Subcutaneous abdominal adipose tissue (tissue), 5 donors: Measurements from ENCODE around the gene CLMP.
"Not testable (repeated sequence)": the region's sequence is repeated elsewhere in the genome, so short reads cannot be mapped to it uniquely, and the experiment has no call there.

Experiments used
- H3K27ac ChIP-seq: one replicate; pipeline ENCODE4 v1.7.0; 2013; ENCODE audit warnings: low read depth, mild to moderate bottlenecking, inconsistent platforms, low read length, moderate library complexity
- H3K27me3 ChIP-seq, 5 donors: one replicate each; pipeline ENCODE4 v1.7.0; 2013; ENCODE audit warnings: low read length in 5 of 5, inconsistent platforms in 1 of 5; ENCODE audit not compliant: control insufficient read depth in 5 of 5, insufficient read depth in 4 of 5
- H3K36me3 ChIP-seq, 5 donors: one replicate each; pipeline ENCODE4 v1.7.0; 2013; ENCODE audit warnings: low read length in 5 of 5; ENCODE audit not compliant: control insufficient read depth in 5 of 5, insufficient read depth in 5 of 5
- H3K4me1 ChIP-seq, 5 donors: one replicate each; pipeline ENCODE4 v1.7.0; 2013; ENCODE audit warnings: low read length in 5 of 5, mild to moderate bottlenecking in 3 of 5, moderate library complexity in 1 of 5; ENCODE audit not compliant: control insufficient read depth in 5 of 5, insufficient read depth in 5 of 5
- H3K4me3 ChIP-seq, 5 donors: one replicate each; pipeline ENCODE4 v1.7.0; 2013; ENCODE audit warnings: low read length in 5 of 5, low read depth in 1 of 5
- H3K9ac ChIP-seq, 5 donors: one replicate each; pipeline ENCODE4 v1.7.0; 2013; ENCODE audit warnings: low read length in 5 of 5, mild to moderate bottlenecking in 4 of 5, moderate library complexity in 3 of 5
- H3K9me3 ChIP-seq, 5 donors: one replicate each; pipeline ENCODE4 v1.7.0; 2013; ENCODE audit warnings: low read length in 5 of 5; ENCODE audit not compliant: control insufficient read depth in 5 of 5
- donor health status: healthy.
- donor health status: healthy.
- donor health status: healthy.
- donor health status: healthy.
- donor health status: healthy.

The CLMP gene

DNA sequence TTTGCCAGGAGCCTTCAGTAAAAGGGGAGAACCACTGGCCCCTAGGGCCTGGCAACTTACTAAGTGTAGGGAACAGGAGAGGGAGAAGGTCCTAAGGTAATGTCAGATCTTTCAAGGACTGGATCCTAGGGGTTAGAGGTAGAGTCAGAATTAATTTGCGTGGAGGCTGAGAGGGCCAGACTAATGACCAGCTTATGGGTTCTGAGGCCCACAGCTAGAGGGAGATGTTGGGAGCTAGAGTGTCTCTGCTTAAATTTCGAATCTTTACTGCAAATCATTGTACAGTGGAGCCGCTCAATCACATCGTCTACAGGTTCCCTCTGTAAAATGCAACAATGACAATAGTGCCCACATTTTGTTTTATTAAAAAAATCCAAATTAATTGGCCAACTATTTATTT, 31.4 kb downstream of the CLMP start:
- H3K9ac ChIP-seq, result no peak overlapping the region
- no peaks in the 10 kb centered on the region for H3K9me3 ChIP-seq
- H3K36me3 ChIP-seq, result peaks cover 0 to 3% (median 0%) of the 10 kb centered on the region in 5 donors
- peak overlapping the region; percentile 17 for H3K27ac ChIP-seq
- H3K4me1 ChIP-seq, result peaks cover 2 to 47% (median 13%) of the 10 kb centered on the region in 5 donors
- H3K4me3 ChIP-seq, result no peak overlapping the region
- H3K27me3 ChIP-seq, result no peaks in the 10 kb centered on the region

DNA sequence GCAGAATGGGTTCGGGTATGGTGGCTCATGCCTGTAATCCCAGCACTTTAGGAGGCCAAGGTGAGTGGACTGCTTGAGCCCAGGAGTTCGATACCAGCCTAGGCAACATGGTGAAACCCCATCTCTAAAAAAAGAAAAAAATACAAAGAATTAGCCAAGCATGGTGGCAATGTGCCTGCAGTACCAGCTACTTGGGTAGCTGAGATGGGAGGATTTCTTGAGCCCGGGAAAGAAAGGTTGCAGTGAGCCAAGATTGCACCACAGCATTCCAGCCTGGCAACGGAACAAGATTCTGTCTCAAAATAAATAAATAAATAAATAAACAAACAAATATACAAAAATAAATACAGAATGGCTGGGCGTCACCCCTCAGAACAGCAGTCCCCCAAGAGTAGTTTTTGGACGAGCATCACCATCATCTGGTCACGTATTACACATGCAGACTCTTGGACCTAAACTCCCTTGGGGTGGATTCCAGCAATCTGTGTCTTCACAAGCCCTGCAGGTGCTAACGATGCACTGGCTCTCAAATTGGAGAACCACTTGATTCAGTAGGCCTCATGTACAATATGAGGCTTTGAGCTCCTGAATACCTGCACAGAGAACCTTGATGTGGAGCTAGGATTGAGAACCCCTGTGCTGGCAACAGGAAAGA, 33.5 kb downstream of the CLMP start:
- Histone ChIP-seq H3K4me3 (no peak overlapping the region), H3K27me3 (no peaks in the 10 kb centered on the region), H3K4me1 (peaks cover 0 to 47% (median 7%) of the 10 kb centered on the region in 5 donors), H3K36me3 (peaks cover 0 to 3% (median 0%) of the 10 kb centered on the region in 5 donors), H3K27ac (no peak overlapping the region), H3K9ac (no peak overlapping the region), H3K9me3 (no peaks in the 10 kb centered on the region)

DNA sequence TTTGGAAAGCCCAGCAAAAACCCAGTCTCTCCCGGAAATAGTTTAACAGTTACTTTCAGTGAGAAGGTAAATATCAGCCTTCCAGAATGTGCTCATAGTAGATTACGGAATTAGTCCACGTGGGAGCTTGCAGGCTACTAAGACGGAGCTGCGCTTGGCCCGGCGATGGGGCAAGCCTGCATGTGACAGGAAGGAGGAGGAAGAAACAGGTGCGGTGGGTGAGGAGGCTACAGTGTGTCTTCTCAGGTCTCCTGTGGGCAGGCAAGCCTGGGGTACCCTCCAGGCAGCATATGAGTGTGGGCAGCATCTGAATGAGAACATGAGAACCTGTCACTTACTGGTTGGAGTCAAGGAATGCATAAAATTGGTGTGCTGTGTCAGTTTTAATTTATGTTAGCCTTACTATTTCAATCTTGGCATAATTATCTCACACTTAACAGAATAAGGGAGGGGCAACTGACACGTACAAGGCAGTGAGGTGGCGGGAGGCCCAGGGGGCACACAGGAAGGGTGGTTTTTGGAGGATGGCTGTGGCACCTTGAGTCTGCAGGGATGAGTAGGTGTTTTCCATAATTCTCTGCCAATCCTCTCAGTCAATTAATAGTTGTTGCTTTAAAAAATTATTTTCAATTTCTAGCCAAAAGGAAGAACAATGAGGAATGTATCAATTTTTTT, 35.7 kb downstream of the CLMP start:
- Histone ChIP-seq H3K4me3 (no peak overlapping the region), H3K36me3 (peaks cover 0 to 3% (median 0%) of the 10 kb centered on the region in 5 donors), H3K9me3 (no peaks in the 10 kb centered on the region), H3K27me3 (no peaks in the 10 kb centered on the region), H3K4me1 (peaks cover 0 to 36% (median 7%) of the 10 kb centered on the region in 5 donors), H3K27ac (peak overlapping the region; percentile 33), H3K9ac (no peak overlapping the region)

DNA sequence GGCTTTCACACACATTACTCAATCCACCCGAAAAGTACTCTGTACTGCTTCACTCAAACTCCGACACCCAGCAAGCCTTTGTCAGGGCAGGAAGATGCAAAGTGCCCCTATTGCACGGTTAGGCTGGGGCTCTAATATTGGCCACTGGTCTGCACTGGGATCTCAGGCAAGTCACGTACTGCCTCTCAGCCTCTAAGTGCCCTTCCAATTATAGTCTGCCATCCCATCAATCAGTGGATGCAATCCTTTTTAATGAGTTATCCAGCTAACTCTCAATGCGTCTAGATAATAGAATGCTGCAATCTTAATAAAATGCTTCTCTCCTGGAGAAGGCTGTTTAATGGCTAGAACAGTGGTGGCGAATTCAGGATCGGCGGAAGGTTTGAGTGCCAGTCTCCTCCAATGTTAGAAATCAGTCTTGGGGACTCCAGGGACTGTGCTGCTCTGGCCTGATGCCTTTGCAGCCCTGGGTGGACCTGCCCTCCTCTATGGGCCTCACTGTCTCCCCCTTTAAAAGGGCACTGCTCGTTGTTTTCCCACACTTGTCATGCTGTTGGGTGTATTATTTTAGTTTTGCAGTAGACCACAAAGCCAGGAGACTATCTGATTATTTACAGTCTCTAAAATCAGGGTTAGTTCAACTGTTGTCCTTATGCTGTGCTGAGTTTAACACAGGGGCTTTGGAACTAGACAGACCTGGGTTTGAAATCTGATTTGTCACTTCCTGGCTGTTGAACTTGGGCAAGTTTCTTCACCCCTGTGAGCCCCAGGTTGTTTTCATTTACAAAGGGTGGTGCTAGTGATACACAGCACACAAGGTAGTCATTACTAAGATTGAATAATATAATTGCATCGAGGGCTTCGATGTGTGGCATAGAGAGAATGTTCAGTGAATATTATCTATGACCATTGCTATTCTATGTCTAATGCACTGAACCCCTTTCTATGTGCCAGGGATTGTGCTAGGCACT, 36.7 kb downstream of the CLMP start:
- Histone ChIP-seq H3K36me3 (peaks cover 0 to 3% (median 0%) of the 10 kb centered on the region in 5 donors), H3K4me3 (no peak overlapping the region), H3K9me3 (no peaks in the 10 kb centered on the region), H3K27me3 (no peaks in the 10 kb centered on the region), H3K9ac (no peak overlapping the region), H3K4me1 (peaks cover 0 to 36% (median 7%) of the 10 kb centered on the region in 5 donors), H3K27ac (peak overlapping the region; percentile 33)

DNA sequence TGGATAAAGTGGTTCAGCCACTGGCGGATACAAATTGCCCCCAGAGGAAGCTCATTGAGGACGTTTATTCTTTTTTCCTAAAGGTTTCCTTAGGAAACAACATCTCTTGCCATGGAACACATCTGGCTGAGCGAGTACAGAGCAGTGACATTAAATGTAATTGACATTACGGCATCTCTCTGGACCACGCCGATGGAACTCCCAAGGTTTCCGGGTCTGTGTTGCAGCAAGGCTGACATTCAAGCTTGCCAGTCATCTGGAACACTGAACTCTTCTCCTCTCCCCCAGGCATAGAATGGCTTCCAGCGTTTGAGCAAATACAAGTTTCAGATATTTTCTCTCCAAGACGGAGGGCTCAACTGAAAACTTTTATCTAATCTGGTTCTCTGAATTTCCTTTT, 42.1 kb downstream of the CLMP start:
- Histone ChIP-seq H3K4me1 (peaks cover 0 to 13% (median 3%) of the 10 kb centered on the region in 5 donors), H3K4me3 (no peak overlapping the region), H3K27me3 (no peaks in the 10 kb centered on the region), H3K9ac (no peak overlapping the region), H3K9me3 (no peaks in the 10 kb centered on the region), H3K27ac (peak overlapping the region; percentile 2), H3K36me3 (peaks cover 0 to 3% (median 0%) of the 10 kb centered on the region in 5 donors)

DNA sequence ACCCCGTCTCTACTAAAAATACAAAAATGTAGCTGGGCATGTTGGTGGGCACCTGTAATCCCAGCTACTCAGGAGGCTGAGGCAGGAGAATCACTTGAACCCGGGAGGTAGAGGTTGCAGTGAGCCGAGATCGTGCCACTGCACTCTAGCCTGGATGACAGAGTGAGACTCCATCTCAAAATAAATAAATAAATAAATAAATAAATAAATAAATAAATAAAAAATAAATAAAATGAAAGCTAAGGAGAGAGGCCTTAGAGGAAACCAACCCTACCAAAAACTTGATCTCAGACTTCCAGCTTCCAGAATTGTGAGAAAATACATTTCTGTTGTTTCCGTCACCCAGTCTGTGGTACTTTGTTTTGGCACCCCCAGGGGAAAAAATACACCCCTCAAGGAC, 42.7 kb downstream of the CLMP start:
- not testable (repeated sequence) for H3K27me3 ChIP-seq, H3K27ac ChIP-seq, H3K36me3 ChIP-seq, H3K4me1 ChIP-seq, H3K9ac ChIP-seq, H3K4me3 ChIP-seq, H3K9me3 ChIP-seq

DNA sequence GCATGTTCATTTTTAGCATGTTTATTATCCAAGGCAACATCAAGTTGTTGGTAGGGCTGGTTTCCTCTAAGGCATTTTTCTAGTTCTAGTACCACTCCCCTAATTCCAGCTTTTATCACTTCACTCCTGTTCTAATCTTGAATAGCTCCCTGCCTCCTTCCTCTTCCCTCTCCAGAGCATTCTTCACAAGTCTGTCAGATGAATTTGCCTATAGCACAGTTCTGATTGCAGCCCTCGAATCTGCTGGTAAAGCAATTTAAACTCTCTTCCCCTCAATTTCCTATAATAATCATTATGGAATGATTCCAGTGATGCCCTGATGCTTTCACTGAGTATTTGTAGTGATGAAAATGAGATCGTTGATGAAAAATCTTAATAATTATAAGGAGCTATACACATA, 43.3 kb downstream of the CLMP start:
- no peak overlapping the region for H3K27ac ChIP-seq
- H3K4me3 ChIP-seq, result no peak overlapping the region
- no peaks in the 10 kb centered on the region for H3K27me3 ChIP-seq
- H3K9me3 ChIP-seq, result no peaks in the 10 kb centered on the region
- H3K4me1 ChIP-seq, result peaks cover 0 to 7% (median 0%) of the 10 kb centered on the region in 5 donors
- H3K36me3 ChIP-seq, result peaks cover 0 to 6% (median 3%) of the 10 kb centered on the region in 5 donors
- H3K9ac ChIP-seq, result no peak overlapping the region

DNA sequence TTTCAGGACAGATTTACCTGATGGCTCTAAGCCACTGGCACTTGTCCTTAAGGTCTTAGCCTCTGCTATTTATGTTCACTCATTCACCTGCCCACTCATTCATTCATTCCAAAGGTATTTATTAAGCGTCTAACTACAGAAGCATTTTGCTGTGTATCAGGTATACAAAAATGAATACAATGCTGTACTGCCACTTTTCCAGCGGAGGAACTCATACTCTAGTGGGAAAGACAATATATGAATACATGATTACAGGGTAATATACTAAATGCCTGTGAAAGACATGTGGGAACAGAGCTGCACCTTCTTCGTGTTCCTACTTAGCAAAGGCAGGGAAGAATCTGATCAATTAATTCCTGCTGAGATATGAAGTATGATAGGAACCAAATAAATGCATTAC, 43.7 kb downstream of the CLMP start:
- no peak overlapping the region for H3K4me3 ChIP-seq
- no peak overlapping the region for H3K9ac ChIP-seq
- H3K27me3 ChIP-seq, result no peaks in the 10 kb centered on the region
- no peak overlapping the region for H3K27ac ChIP-seq
- no peaks in the 10 kb centered on the region for H3K9me3 ChIP-seq
- peaks cover 0 to 3% (median 0%) of the 10 kb centered on the region in 5 donors for H3K4me1 ChIP-seq
- H3K36me3 ChIP-seq, result peaks cover 0 to 6% (median 3%) of the 10 kb centered on the region in 5 donors

DNA sequence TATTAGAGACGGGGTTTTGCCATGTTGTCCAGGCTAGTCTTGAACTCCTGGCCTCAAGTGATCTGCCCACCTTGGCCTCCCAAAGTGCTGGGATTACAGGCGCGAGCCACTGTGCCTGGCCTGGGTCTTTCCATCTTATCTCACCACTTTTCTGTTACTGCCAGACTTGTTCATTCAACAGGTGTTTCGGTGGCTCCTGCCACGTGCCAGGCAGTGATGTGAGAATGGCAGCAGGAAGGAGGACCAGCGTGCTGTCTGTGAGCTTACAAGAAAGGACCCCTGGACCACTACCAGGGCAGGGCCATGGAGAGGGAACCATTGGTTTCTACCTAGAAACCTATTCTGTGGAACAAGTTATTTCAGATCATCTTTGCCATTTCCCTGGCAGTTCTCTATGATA, 44.2 kb downstream of the CLMP start:
- H3K4me1 ChIP-seq, result peaks cover 0 to 1% (median under 1%) of the 10 kb centered on the region in 5 donors
- no peak overlapping the region for H3K27ac ChIP-seq
- H3K36me3 ChIP-seq, result peaks cover 0 to 6% (median 3%) of the 10 kb centered on the region in 5 donors
- H3K27me3 ChIP-seq, result no peaks in the 10 kb centered on the region
- H3K9me3 ChIP-seq, result no peaks in the 10 kb centered on the region
- no peak overlapping the region for H3K9ac ChIP-seq
- no peak overlapping the region for H3K4me3 ChIP-seq
